Activated CD4-positive, alpha-beta T cell treated with anti-CD3 and anti-CD28 coated beads, Interleukin-2, amount 10 ng/mL, durations not matched to agents 24 days and 14 days (primary cell): Measurements from ENCODE around the gene FMNL2. TPM values are rescaled to one million over a fixed set of nuclear protein-coding genes. Genes with fewer than 3 reads are reported as not detected.

Source experiments
- DNase-seq: peaks from one replicate; pipeline ENCODE4 v3.0.0; 2022
- H3K27ac Mint-ChIP-seq: one replicate; pipeline ENCODE4 v1.8.0; 2022; ENCODE audit warnings: mild to moderate bottlenecking, mixed read lengths
- H3K27me3 Mint-ChIP-seq: one replicate; pipeline ENCODE4 v1.8.0; 2022; ENCODE audit warnings: mixed read lengths
- H3K36me3 Mint-ChIP-seq: one replicate; pipeline ENCODE4 v1.8.0; 2022; ENCODE audit warnings: low read depth, mild to moderate bottlenecking, mixed read lengths
- H3K4me1 Mint-ChIP-seq: one replicate; pipeline ENCODE4 v1.8.0; 2021; ENCODE audit warnings: mixed read lengths
- H3K4me3 Mint-ChIP-seq: one replicate; pipeline ENCODE4 v1.8.0; 2022; ENCODE audit warnings: mild to moderate bottlenecking, moderate library complexity, mixed read lengths
- H3K9me3 Mint-ChIP-seq: one replicate; pipeline ENCODE4 v1.8.0; 2021; ENCODE audit warnings: mixed read lengths
- intact Hi-C: fragments of 100-400 bp; cut with micrococcal nuclease; formaldehyde crosslinking; loops from one replicate; pipeline ENCODE4 v1.15.1; 2023
- total RNA-seq: library from RNA; stranded (reverse); gene quantifications from 2 replicates; pipeline ENCODE4 v1.2.3, GENCODE V29; 2022

FMNL2 gene
- total RNA-seq, 1 donor from 2014 or later, result 14.9 TPM

- H3K27me3 Mint-ChIP-seq, result no peaks in the 10 kb centered on the region
- H3K4me3 Mint-ChIP-seq, result no peak overlapping the region
- no peaks in the 10 kb centered on the region for H3K9me3 Mint-ChIP-seq
- no peak for DNase-seq
- intact Hi-C loops, result no loop called here
- peak overlapping the region; percentile 57 for H3K27ac Mint-ChIP-seq
- H3K36me3 Mint-ChIP-seq, result peaks cover 6% of the 10 kb centered on the region
- peaks cover 16% of the 10 kb centered on the region for H3K4me1 Mint-ChIP-seq
Observed at GRCh38 chr2:152613235-152613634, 278.3 kb downstream of the FMNL2 start.

GRCh38 chr2:152615177-152615576, 280.2 kb downstream of the FMNL2 start:
- H3K27ac Mint-ChIP-seq, result no peak overlapping the region
- DNase-seq, result no peak
- intact Hi-C loops, result no loop called here
- peaks cover 17% of the 10 kb centered on the region for H3K4me1 Mint-ChIP-seq
- H3K4me3 Mint-ChIP-seq, result no peak overlapping the region
- H3K9me3 Mint-ChIP-seq, result no peaks in the 10 kb centered on the region
- peaks cover 8% of the 10 kb centered on the region for H3K36me3 Mint-ChIP-seq
- peaks cover 2% of the 10 kb centered on the region for H3K27me3 Mint-ChIP-seq

- intact Hi-C loops, result no loop called here
- H3K27me3 Mint-ChIP-seq, result peaks cover 2% of the 10 kb centered on the region
- H3K36me3 Mint-ChIP-seq, result peaks cover 8% of the 10 kb centered on the region
- peaks cover 9% of the 10 kb centered on the region for H3K4me1 Mint-ChIP-seq
- H3K27ac Mint-ChIP-seq, result no peak overlapping the region
- H3K9me3 Mint-ChIP-seq, result no peaks in the 10 kb centered on the region
- no peak overlapping the region for H3K4me3 Mint-ChIP-seq
- no peak for DNase-seq
Observed at GRCh38 chr2:152617456-152618192, 282.6 kb downstream of the FMNL2 start.

GRCh38 chr2:152618193-152618564, 283.2 kb downstream of the FMNL2 start:
- H3K9me3 Mint-ChIP-seq, result no peaks in the 10 kb centered on the region
- peaks cover 8% of the 10 kb centered on the region for H3K36me3 Mint-ChIP-seq
- no peak for DNase-seq
- H3K4me3 Mint-ChIP-seq, result no peak overlapping the region
- intact Hi-C loops, result no loop called here
- H3K27ac Mint-ChIP-seq, result no peak overlapping the region
- H3K4me1 Mint-ChIP-seq, result peaks cover 4% of the 10 kb centered on the region
- peaks cover 2% of the 10 kb centered on the region for H3K27me3 Mint-ChIP-seq

- Mint-ChIP-seq H3K9me3 (no peaks in the 10 kb centered on the region), H3K27ac (no peak overlapping the region), H3K27me3 (peaks cover 2% of the 10 kb centered on the region), H3K4me3 (no peak overlapping the region), H3K4me1 (peaks cover 2% of the 10 kb centered on the region), H3K36me3 (peaks cover 6% of the 10 kb centered on the region)
- DNase-seq, result no peak
- intact Hi-C loops, result no loop called here
Observed at GRCh38 chr2:152620208-152620607, 285.2 kb downstream of the FMNL2 start.

GRCh38 chr2:152620985-152621384, 286.0 kb downstream of the FMNL2 start:
- Mint-ChIP-seq H3K9me3 (no peaks in the 10 kb centered on the region), H3K27me3 (peaks cover 2% of the 10 kb centered on the region), H3K27ac (no peak overlapping the region), H3K4me1 (peaks cover 2% of the 10 kb centered on the region), H3K36me3 (peaks cover 5% of the 10 kb centered on the region), H3K4me3 (no peak overlapping the region)
- intact Hi-C loops, result no loop called here
- DNase-seq, result no peak

GRCh38 chr2:152622219-152622618, 287.2 kb downstream of the FMNL2 start:
- peaks cover 2% of the 10 kb centered on the region for H3K4me1 Mint-ChIP-seq
- no peak for DNase-seq
- H3K9me3 Mint-ChIP-seq, result no peaks in the 10 kb centered on the region
- intact Hi-C loops, result no loop called here
- H3K4me3 Mint-ChIP-seq, result no peak overlapping the region
- peaks cover 3% of the 10 kb centered on the region for H3K36me3 Mint-ChIP-seq
- H3K27ac Mint-ChIP-seq, result no peak overlapping the region
- peaks cover 2% of the 10 kb centered on the region for H3K27me3 Mint-ChIP-seq

- DNase-seq, result no peak
- Mint-ChIP-seq H3K27ac (no peak overlapping the region), H3K4me3 (no peak overlapping the region), H3K27me3 (peaks cover 2% of the 10 kb centered on the region), H3K9me3 (no peaks in the 10 kb centered on the region), H3K36me3 (peaks cover 3% of the 10 kb centered on the region), H3K4me1 (peaks cover 2% of the 10 kb centered on the region)
- intact Hi-C loops, result no loop called here
Observed at GRCh38 chr2:152623076-152623740, 288.2 kb downstream of the FMNL2 start.

- intact Hi-C loops, result no loop called here
- Mint-ChIP-seq H3K4me1 (peaks cover 2% of the 10 kb centered on the region), H3K4me3 (no peak overlapping the region), H3K36me3 (peaks cover 3% of the 10 kb centered on the region), H3K9me3 (no peaks in the 10 kb centered on the region), H3K27ac (no peak overlapping the region), H3K27me3 (peaks cover under 1% of the 10 kb centered on the region)
- no peak for DNase-seq
Observed at GRCh38 chr2:152623775-152624174, 288.8 kb downstream of the FMNL2 start.

GRCh38 chr2:152624805-152625204, 289.8 kb downstream of the FMNL2 start:
- H3K27ac Mint-ChIP-seq, result no peak overlapping the region
- no peak for DNase-seq
- intact Hi-C loops, result no loop called here
- H3K4me3 Mint-ChIP-seq, result no peak overlapping the region
- peaks cover 10% of the 10 kb centered on the region for H3K4me1 Mint-ChIP-seq
- H3K36me3 Mint-ChIP-seq, result no peaks in the 10 kb centered on the region
- H3K9me3 Mint-ChIP-seq, result no peaks in the 10 kb centered on the region
- H3K27me3 Mint-ChIP-seq, result no peaks in the 10 kb centered on the region

- Mint-ChIP-seq H3K4me1 (peaks cover 11% of the 10 kb centered on the region), H3K27me3 (no peaks in the 10 kb centered on the region), H3K36me3 (no peaks in the 10 kb centered on the region), H3K4me3 (no peak overlapping the region), H3K27ac (no peak overlapping the region), H3K9me3 (no peaks in the 10 kb centered on the region)
- DNase-seq, result no peak
- intact Hi-C loops, result no loop called here
Observed at GRCh38 chr2:152626911-152627339, 292.0 kb downstream of the FMNL2 start.

- Mint-ChIP-seq H3K36me3 (no peaks in the 10 kb centered on the region), H3K9me3 (no peaks in the 10 kb centered on the region), H3K4me1 (peaks cover 11% of the 10 kb centered on the region), H3K4me3 (no peak overlapping the region), H3K27me3 (no peaks in the 10 kb centered on the region), H3K27ac (no peak overlapping the region)
- no peak for DNase-seq
- intact Hi-C loops, result no loop called here
Observed at GRCh38 chr2:152627351-152627957, 292.5 kb downstream of the FMNL2 start.

GRCh38 chr2:152629202-152629601, 294.2 kb downstream of the FMNL2 start:
- Mint-ChIP-seq H3K27me3 (no peaks in the 10 kb centered on the region), H3K36me3 (no peaks in the 10 kb centered on the region), H3K27ac (no peak overlapping the region), H3K4me1 (peaks cover 11% of the 10 kb centered on the region), H3K4me3 (no peak overlapping the region), H3K9me3 (no peaks in the 10 kb centered on the region)
- intact Hi-C loops, result no loop called here
- no peak for DNase-seq

- H3K27ac Mint-ChIP-seq, result no peak overlapping the region
- DNase-seq, result no peak
- H3K27me3 Mint-ChIP-seq, result no peaks in the 10 kb centered on the region
- H3K4me3 Mint-ChIP-seq, result no peak overlapping the region
- H3K4me1 Mint-ChIP-seq, result peaks cover 11% of the 10 kb centered on the region
- H3K36me3 Mint-ChIP-seq, result no peaks in the 10 kb centered on the region
- no peaks in the 10 kb centered on the region for H3K9me3 Mint-ChIP-seq
- intact Hi-C loops, result no loop called here
Observed at GRCh38 chr2:152630466-152630865, 295.5 kb downstream of the FMNL2 start.
